ENCODE data around the gene CHIC2.
"Not testable (repeated sequence)": the region's sequence is repeated elsewhere in the genome, so short reads cannot be mapped to it uniquely, and the experiment has no call there.

CHIC2 gene

GRCh38 chr4:54064317-54065111, at the start of gene CHIC2:
Gene CHIC2 (minus strand): TSS chr4:54064605. CDS start chr4:54064300, 305 bp downstream.
- TF ChIP-seq CTCF (conservative IDR thresholded peaks at IDR 0.05; ENCODE audit: low read depth, low read length): no peak

GRCh38 chr4:54113206-54113605, 48.8 kb upstream of the CHIC2 start:
- DNase-seq (ENCODE audit: low read depth); H3K4me3 ChIP-seq (ENCODE audit: low read depth, low read length): not testable (repeated sequence)

More at GRCh38 chr4:54064317-54065111, at the start of gene CHIC2:
- peak within 1 kb of the TSS; percentile 80 for H3K4me3 ChIP-seq (ENCODE audit: low read depth, low read length)
- peak; percentile 96 for DNase-seq (ENCODE audit: low read depth)

GRCh38 chr4:54110019-54110416, 45.6 kb upstream of the CHIC2 start:
- peak overlapping the region; percentile 24 for H3K4me3 ChIP-seq (ENCODE audit: low read depth, low read length)
- no peak for DNase-seq (ENCODE audit: low read depth)
- no peak for TF ChIP-seq CTCF (conservative IDR thresholded peaks at IDR 0.05; ENCODE audit: low read depth, low read length)

GRCh38 chr4:54109241-54110018, 45.0 kb upstream of the CHIC2 start:
- no peak for DNase-seq (ENCODE audit: low read depth)
- peak overlapping the region; percentile 24 for H3K4me3 ChIP-seq (ENCODE audit: low read depth, low read length)
- TF ChIP-seq CTCF (conservative IDR thresholded peaks at IDR 0.05; ENCODE audit: low read depth, low read length): no peak

- DNase-seq (ENCODE audit: low read depth): no peak
- TF ChIP-seq CTCF (conservative IDR thresholded peaks at IDR 0.05; ENCODE audit: low read depth, low read length): peak; percentile 41
- H3K4me3 ChIP-seq (ENCODE audit: low read depth, low read length): peak overlapping the region; percentile 42
These were observed 43.7 kb upstream of the CHIC2 start for GRCh38 chr4:54107951-54108748.

GRCh38 chr4:54104907-54105306, 40.5 kb upstream of the CHIC2 start:
- DNase-seq (ENCODE audit: low read depth): no peak
- no peak for TF ChIP-seq CTCF (conservative IDR thresholded peaks at IDR 0.05; ENCODE audit: low read depth, low read length)
- H3K4me3 ChIP-seq (ENCODE audit: low read depth, low read length): no peak overlapping the region

GRCh38 chr4:54103190-54103574, 38.8 kb upstream of the CHIC2 start:
- H3K4me3 ChIP-seq (ENCODE audit: low read depth, low read length): peak overlapping the region; percentile 49
- DNase-seq (ENCODE audit: low read depth): peak; percentile 18
- TF ChIP-seq CTCF (conservative IDR thresholded peaks at IDR 0.05; ENCODE audit: low read depth, low read length): no peak

Measured in choroid plexus epithelial cell (primary cell).